ENCODE measurements around the gene VWA8. TPM values are rescaled to one million over a fixed set of nuclear protein-coding genes. Genes with fewer than 3 reads are reported as not detected.
"Not testable (repeated sequence)": the region's sequence is repeated elsewhere in the genome, so short reads cannot be mapped to it uniquely, and the experiment has no call there.

Gene VWA8
- total and polyA plus RNA-seq, 8 donors: 11.9 to 24.4 (median 14.4) TPM

GRCh38 chr13:41756198-41756880, 204.6 kb downstream of the VWA8 start:
- Histone ChIP-seq H3K27ac (no peak overlapping the region), H3K36me3 (no peaks in the 10 kb centered on the region), H3K4me3 (no peak overlapping the region), H3K4me1 (no peaks in the 10 kb centered on the region), H3K9me3 (no peaks in the 10 kb centered on the region), H3K27me3 (no peaks in the 10 kb centered on the region)
- DNase-seq (no peak), ATAC-seq (no peak)
- no peak for TF ChIP-seq CTCF (IDR thresholded peaks at IDR 0.05)
- intact Hi-C loops (cut with DNase I): no loop called here

GRCh38 chr13:41751734-41752445, 209.0 kb downstream of the VWA8 start:
- ATAC-seq: peak; percentile 44
- TF ChIP-seq CTCF (IDR thresholded peaks at IDR 0.05): no peak

GRCh38 chr13:41751277-41751676, 209.6 kb downstream of the VWA8 start:
- Histone ChIP-seq H3K27ac (no peak overlapping the region), H3K4me1 (no peaks in the 10 kb centered on the region), H3K36me3 (peaks cover 0 to 11% of the 10 kb centered on the region in 2 donors), H3K9me3 (peaks cover 0 to 6% of the 10 kb centered on the region in 2 donors), H3K27me3 (no peaks in the 10 kb centered on the region), H3K4me3 (no peak overlapping the region)
- intact Hi-C loops (cut with DNase I): no loop called here
- ATAC-seq: peak; percentile 97
- DNase-seq: peak in 3 of 4 donors; percentile 36 to 60 (median 36)
- TF ChIP-seq CTCF (IDR thresholded peaks at IDR 0.05): no peak

More at GRCh38 chr13:41751734-41752445, 209.0 kb downstream of the VWA8 start:
- no peak overlapping the region for H3K4me3 ChIP-seq
- no peaks in the 10 kb centered on the region for H3K4me1 ChIP-seq
- H3K27me3 ChIP-seq: no peaks in the 10 kb centered on the region
- peaks cover 0 to 11% of the 10 kb centered on the region in 2 donors for H3K36me3 ChIP-seq
- no peak for DNase-seq
- peaks cover 0 to 6% of the 10 kb centered on the region in 2 donors for H3K9me3 ChIP-seq
- peak overlapping the region in 1 of 2 donors; percentile 8 for H3K27ac ChIP-seq
- intact Hi-C loops (cut with DNase I): no loop called here

- Histone ChIP-seq H3K4me3 (no peak overlapping the region), H3K27ac (no peak overlapping the region), H3K9me3 (peaks cover 0 to 6% of the 10 kb centered on the region in 2 donors), H3K4me1 (no peaks in the 10 kb centered on the region), H3K36me3 (peaks cover 0 to 11% of the 10 kb centered on the region in 2 donors), H3K27me3 (no peaks in the 10 kb centered on the region)
- no peak for ATAC-seq
- no peak for DNase-seq
- intact Hi-C loops (cut with DNase I): no loop called here
- no peak for TF ChIP-seq CTCF (IDR thresholded peaks at IDR 0.05)
Observed at GRCh38 chr13:41746259-41746658, 214.7 kb downstream of the VWA8 start.

GRCh38 chr13:41745496-41745895, 215.4 kb downstream of the VWA8 start:
- H3K27me3 ChIP-seq; ATAC-seq; DNase-seq; H3K27ac ChIP-seq; H3K9me3 ChIP-seq; H3K4me3 ChIP-seq; intact Hi-C loops (cut with DNase I); H3K4me1 ChIP-seq: not testable (repeated sequence)
- H3K36me3 ChIP-seq: peaks cover 0 to 11% of the 10 kb centered on the region in 2 donors
